Activated B cell treated with CpG ODN at 0.5 μM for 24 hours (primary cell): Measurements from ENCODE around the gene ALK. TPM values are rescaled to one million over a fixed set of nuclear protein-coding genes. Genes with fewer than 3 reads are reported as not detected.

Source experiments
- ATAC-seq: fragments of 200-7000 bp; cut with Tn5 transposase; one replicate; pipeline ENCODE4 v1.10.0; 2021; ENCODE audit warnings: low read depth, mild to moderate bottlenecking, moderate library complexity
- CTCF ChIA-PET: fragments of 350-600 bp; sonication (Branson Sonifier 250); formaldehyde crosslinking; loops from one replicate; lab custom pipeline; 2021; ENCODE audit warnings: antibody characterized with exemption; lab: Charles Lee
- POLR2A ChIA-PET: fragments of 350-600 bp; sonication (Branson Sonifier 250); formaldehyde crosslinking; loops from one replicate; lab custom pipeline; 2021; ENCODE audit warnings: antibody characterized with exemption; lab: Charles Lee
- DNase-seq: peaks from one replicate; pipeline ENCODE4 v3.0.0; 2022
- H3K27ac Mint-ChIP-seq: one replicate; pipeline ENCODE4 v1.8.0; 2020; ENCODE audit warnings: mixed read lengths
- H3K27me3 Mint-ChIP-seq: one replicate; pipeline ENCODE4 v1.8.0; 2021; ENCODE audit warnings: mixed read lengths
- H3K36me3 Mint-ChIP-seq: one replicate; pipeline ENCODE4 v1.8.0; 2021; ENCODE audit warnings: low read depth, mixed read lengths
- H3K4me1 Mint-ChIP-seq: one replicate; pipeline ENCODE4 v1.8.0; 2021; ENCODE audit warnings: mixed read lengths
- H3K4me3 Mint-ChIP-seq: one replicate; pipeline ENCODE4 v1.8.0; 2020; ENCODE audit warnings: mild to moderate bottlenecking, mixed read lengths
- H3K9me3 Mint-ChIP-seq: one replicate; pipeline ENCODE4 v1.8.0; 2020; ENCODE audit warnings: mixed read lengths
- intact Hi-C: fragments of 100-400 bp; cut with micrococcal nuclease; formaldehyde crosslinking; loops from one replicate; pipeline ENCODE4 v1.15.1; 2024
- total RNA-seq: library from RNA; stranded (reverse); gene quantifications from 2 replicates; pipeline ENCODE4 v1.2.3, GENCODE V29; 2022
- TF ChIP-seq, protein P1 (sequence below): fragments of 200-600 bp; IDR thresholded peaks from one replicate; pipeline ENCODE4 v1.8.0; 2022; ENCODE audit warnings: antibody characterized with exemption, mild to moderate bottlenecking

The ALK gene
- total RNA-seq, 1 donor from 2014 or later = not detected

DNA sequence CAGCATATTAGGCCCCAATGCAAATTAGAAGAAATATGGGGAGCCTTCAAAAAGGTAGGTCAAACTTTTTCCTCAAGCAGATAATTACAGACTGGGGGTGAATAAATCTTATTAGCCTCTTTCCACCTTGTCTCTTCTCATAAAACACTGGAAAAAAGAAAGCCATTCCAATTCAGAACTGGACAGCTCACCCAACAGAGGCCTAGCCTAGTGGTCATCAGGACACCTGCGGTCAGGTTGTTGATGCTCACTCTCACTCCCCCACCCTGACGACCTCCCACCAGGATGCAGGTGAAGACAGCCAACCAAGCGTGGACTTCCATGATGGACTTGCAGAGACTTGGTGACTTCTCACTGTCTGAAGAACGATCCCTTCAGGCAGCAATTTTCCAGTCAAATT is 207.1 kb downstream of the ALK start:
- H3K9me3 Mint-ChIP-seq = no peaks in the 10 kb centered on the region
- H3K4me3 Mint-ChIP-seq = no peak overlapping the region
- TF ChIP-seq, protein P1, sequence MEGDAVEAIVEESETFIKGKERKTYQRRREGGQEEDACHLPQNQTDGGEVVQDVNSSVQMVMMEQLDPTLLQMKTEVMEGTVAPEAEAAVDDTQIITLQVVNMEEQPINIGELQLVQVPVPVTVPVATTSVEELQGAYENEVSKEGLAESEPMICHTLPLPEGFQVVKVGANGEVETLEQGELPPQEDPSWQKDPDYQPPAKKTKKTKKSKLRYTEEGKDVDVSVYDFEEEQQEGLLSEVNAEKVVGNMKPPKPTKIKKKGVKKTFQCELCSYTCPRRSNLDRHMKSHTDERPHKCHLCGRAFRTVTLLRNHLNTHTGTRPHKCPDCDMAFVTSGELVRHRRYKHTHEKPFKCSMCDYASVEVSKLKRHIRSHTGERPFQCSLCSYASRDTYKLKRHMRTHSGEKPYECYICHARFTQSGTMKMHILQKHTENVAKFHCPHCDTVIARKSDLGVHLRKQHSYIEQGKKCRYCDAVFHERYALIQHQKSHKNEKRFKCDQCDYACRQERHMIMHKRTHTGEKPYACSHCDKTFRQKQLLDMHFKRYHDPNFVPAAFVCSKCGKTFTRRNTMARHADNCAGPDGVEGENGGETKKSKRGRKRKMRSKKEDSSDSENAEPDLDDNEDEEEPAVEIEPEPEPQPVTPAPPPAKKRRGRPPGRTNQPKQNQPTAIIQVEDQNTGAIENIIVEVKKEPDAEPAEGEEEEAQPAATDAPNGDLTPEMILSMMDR = no peak
- ATAC-seq (no peak), DNase-seq (no peak)
- H3K4me1 Mint-ChIP-seq = no peaks in the 10 kb centered on the region
- H3K36me3 Mint-ChIP-seq = no peaks in the 10 kb centered on the region
- intact Hi-C loops = no loop called here
- CTCF ChIA-PET = no interaction called here
- POLR2A ChIA-PET = no interaction called here
- H3K27me3 Mint-ChIP-seq = peaks cover 5% of the 10 kb centered on the region
- no peak overlapping the region for H3K27ac Mint-ChIP-seq

DNA sequence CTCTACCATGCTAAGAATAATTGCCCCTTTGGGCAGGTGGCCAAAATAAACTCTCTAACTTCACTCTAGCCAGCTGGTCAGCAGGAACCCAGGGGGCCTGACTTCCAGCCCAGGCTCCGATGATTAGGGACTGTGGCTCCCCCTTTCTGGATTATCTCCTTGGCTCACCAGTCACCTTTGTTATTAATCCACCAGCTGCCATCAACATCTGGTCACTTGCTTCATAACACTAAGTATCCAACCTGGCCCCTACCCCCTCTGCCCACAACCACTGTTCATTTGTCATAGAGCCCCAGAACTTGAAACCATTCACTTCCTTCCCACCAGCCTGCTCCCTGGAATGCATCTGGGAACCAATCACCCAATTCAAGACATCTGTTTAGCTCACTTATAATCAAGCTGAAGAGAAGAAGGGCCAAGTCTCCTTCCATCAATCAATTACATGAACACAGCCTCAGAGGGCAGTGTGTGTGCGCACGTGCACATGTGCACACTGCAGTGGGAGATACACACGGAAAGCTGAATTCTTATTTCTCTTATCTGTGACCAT is 215.1 kb downstream of the ALK start:
- TF ChIP-seq, protein P1 = no peak
- intact Hi-C loops = no loop called here
- POLR2A ChIA-PET = no interaction called here
- no peak for DNase-seq
- no peak overlapping the region for H3K27ac Mint-ChIP-seq
- H3K4me3 Mint-ChIP-seq = no peak overlapping the region
- no peaks in the 10 kb centered on the region for H3K4me1 Mint-ChIP-seq
- CTCF ChIA-PET = no interaction called here
- ATAC-seq = no peak
- no peaks in the 10 kb centered on the region for H3K9me3 Mint-ChIP-seq
- H3K27me3 Mint-ChIP-seq = no peaks in the 10 kb centered on the region
- H3K36me3 Mint-ChIP-seq = no peaks in the 10 kb centered on the region

DNA sequence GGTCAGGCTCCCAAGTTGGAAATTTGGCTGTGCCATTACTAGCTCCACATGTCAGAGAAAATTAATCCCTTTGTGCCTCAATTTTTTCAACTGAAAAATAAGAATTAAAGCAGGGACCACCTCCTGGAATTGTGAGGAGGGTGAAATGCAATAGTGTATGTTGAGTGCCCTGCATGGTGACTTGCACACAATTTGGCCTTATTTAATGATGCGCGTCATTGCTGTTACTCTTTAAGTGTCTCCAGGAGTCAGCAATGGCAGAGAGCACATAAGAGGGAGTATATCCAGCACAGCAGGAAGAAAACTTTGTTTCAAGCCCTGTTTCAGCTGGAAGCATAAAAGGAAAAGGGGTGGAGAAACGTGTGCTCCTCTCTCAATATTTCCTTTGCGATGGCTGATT is 215.8 kb downstream of the ALK start:
- DNase-seq (no peak), ATAC-seq (no peak)
- Mint-ChIP-seq H3K4me1 (no peaks in the 10 kb centered on the region), H3K27ac (no peak overlapping the region), H3K27me3 (no peaks in the 10 kb centered on the region), H3K4me3 (no peak overlapping the region), H3K9me3 (no peaks in the 10 kb centered on the region), H3K36me3 (no peaks in the 10 kb centered on the region)
- ChIA-PET CTCF (no interaction called here), POLR2A (no interaction called here)
- intact Hi-C loops = no loop called here
- TF ChIP-seq, protein P1 = no peak

DNA sequence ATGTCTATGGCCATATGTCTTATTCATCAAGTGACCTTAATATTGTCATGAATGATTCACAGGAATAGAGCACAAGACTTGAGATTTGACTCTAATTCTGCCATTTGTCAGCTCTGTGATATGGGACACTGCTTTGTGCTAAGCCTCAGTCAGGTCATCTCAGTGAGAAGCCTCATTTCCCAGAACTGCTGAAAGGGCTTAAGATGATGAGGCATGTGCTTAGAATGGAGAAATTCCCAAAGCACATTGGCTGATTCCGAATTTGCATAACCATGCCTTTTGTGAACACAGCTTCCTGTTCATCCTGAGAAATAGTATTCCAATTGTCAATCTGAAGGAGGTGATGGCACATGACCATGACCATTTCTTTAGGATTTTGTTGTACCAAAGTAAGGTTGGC is 218.1 kb downstream of the ALK start:
- ATAC-seq (no peak), DNase-seq (no peak)
- ChIA-PET CTCF (no interaction called here), POLR2A (no interaction called here)
- Mint-ChIP-seq H3K4me3 (no peak overlapping the region), H3K36me3 (no peaks in the 10 kb centered on the region), H3K9me3 (no peaks in the 10 kb centered on the region), H3K27ac (no peak overlapping the region), H3K27me3 (no peaks in the 10 kb centered on the region), H3K4me1 (no peaks in the 10 kb centered on the region)
- TF ChIP-seq, protein P1 = no peak
- intact Hi-C loops = no loop called here

DNA sequence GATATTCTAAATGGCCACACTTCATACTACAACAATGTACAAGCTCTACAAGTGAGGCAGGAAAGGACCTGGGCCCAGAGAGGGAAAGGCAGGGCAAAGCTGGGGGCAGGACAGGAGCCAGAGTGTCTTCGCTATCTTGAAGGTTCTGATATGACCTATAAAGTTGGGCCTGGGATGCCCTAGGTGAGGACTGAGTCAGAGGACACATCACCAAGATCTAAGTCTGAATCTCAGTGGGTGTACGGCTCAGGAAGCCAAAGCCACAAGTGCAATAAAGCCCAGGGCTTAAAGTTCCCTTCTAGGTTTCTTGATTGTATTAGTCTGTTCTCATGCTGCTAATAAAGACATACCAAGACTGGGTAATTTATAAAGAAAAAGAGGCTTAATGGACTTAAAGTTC is 219.1 kb downstream of the ALK start:
- ChIA-PET CTCF (no interaction called here), POLR2A (no interaction called here)

More for the DNA sequence above, 219.1 kb downstream of the ALK start:
- Mint-ChIP-seq H3K4me3 (no peak overlapping the region), H3K27me3 (no peaks in the 10 kb centered on the region), H3K9me3 (no peaks in the 10 kb centered on the region), H3K36me3 (no peaks in the 10 kb centered on the region), H3K27ac (no peak overlapping the region), H3K4me1 (no peaks in the 10 kb centered on the region)
- intact Hi-C loops = no loop called here
- ATAC-seq (no peak), DNase-seq (no peak)
- TF ChIP-seq, protein P1 = no peak
